ENCODE measurements around the gene C3orf18. TPM values are rescaled to one million over a fixed set of nuclear protein-coding genes. Genes with fewer than 3 reads are reported as not detected.

Gene C3orf18
- total RNA-seq, 1 experiment from 2014 or later = 5.0 TPM

GRCh38 chr3:50599115-50599715 lies 31.7 kb upstream of the C3orf18 start:
- H3K36me3 ChIP-seq (ENCODE audit: control insufficient read depth, insufficient read depth, low read length) = no peaks in the 10 kb centered on the region
- no peaks in the 10 kb centered on the region for H3K9me3 ChIP-seq (ENCODE audit: control insufficient read depth, insufficient read depth, low read depth, low read length)
- ChIA-PET CTCF (no interaction called here), POLR2A (no interaction called here)
- H3K4me3 ChIP-seq (ENCODE audit: low read depth in 2 of 2, low read length in 2 of 2) = no peak overlapping the region
- H3K27me3 ChIP-seq (ENCODE audit: control insufficient read depth, insufficient read depth, low read length) = no peaks in the 10 kb centered on the region
- peaks cover 11% of the 10 kb centered on the region for H3K4me1 ChIP-seq (ENCODE audit: control insufficient read depth, insufficient read depth, low read length)
- intact Hi-C loops (cut with micrococcal nuclease; ENCODE audit: unreplicated experiment) (no loop called here), in situ Hi-C loops (cut with HindIII; ENCODE audit: low pct_unique_long_range_greater_than_20kb, low sequenced_read_pairs) (no loop called here)
- H3K27ac ChIP-seq (ENCODE audit: low read length) = no peak overlapping the region
- no TSS peak for BruUV-seq (replicated peaks)
- TF ChIP-seq POLR2AphosphoS5 (IDR thresholded peaks at IDR 0.05; ENCODE audit: low read depth, low read length) (no peak), REST (IDR thresholded peaks at IDR 0.05; ENCODE audit: insufficient read depth in 1 of 2, low read depth in 2 of 2, low read length in 1 of 2) (no peak), SIN3A (IDR thresholded peaks at IDR 0.05; ENCODE audit: borderline replicate concordance, insufficient read depth, low read depth, low read length) (no peak)
- ATAC-seq = no peak
- no peak for DNase-seq (ENCODE audit: low read depth, low spot score)

- intact Hi-C loops (cut with micrococcal nuclease; ENCODE audit: unreplicated experiment) = no loop called here
- Histone ChIP-seq H3K36me3 (ENCODE audit: control insufficient read depth, insufficient read depth, low read length) (no peaks in the 10 kb centered on the region), H3K27ac (ENCODE audit: low read length) (no peak overlapping the region), H3K27me3 (ENCODE audit: control insufficient read depth, insufficient read depth, low read length) (no peaks in the 10 kb centered on the region), H3K9me3 (ENCODE audit: control insufficient read depth, insufficient read depth, low read depth, low read length) (no peaks in the 10 kb centered on the region), H3K4me1 (ENCODE audit: control insufficient read depth, insufficient read depth, low read length) (no peaks in the 10 kb centered on the region), H3K4me3 (ENCODE audit: low read depth in 2 of 2, low read length in 2 of 2) (no peak overlapping the region)
- ATAC-seq (no peak), DNase-seq (ENCODE audit: low read depth, low spot score) (no peak)
- TF ChIP-seq SIN3A (IDR thresholded peaks at IDR 0.05; ENCODE audit: borderline replicate concordance, insufficient read depth, low read depth, low read length) (no peak), REST (IDR thresholded peaks at IDR 0.05; ENCODE audit: insufficient read depth in 1 of 2, low read depth in 2 of 2, low read length in 1 of 2) (no peak), POLR2AphosphoS5 (IDR thresholded peaks at IDR 0.05; ENCODE audit: low read depth, low read length) (no peak)
- CTCF ChIA-PET = no interaction called here
- no TSS peak for BruUV-seq (replicated peaks)
- in situ Hi-C loops (cut with HindIII; ENCODE audit: low pct_unique_long_range_greater_than_20kb, low sequenced_read_pairs) = no loop called here
- POLR2A ChIA-PET = no interaction called here
These were observed 26.8 kb upstream of the C3orf18 start for GRCh38 chr3:50594253-50594785.

- TF ChIP-seq TCF7L2 (IDR thresholded peaks at IDR 0.05; ENCODE audit: low read depth, low read length) = no peak
- no peak for TF ChIP-seq SIN3A (IDR thresholded peaks at IDR 0.05; ENCODE audit: borderline replicate concordance, insufficient read depth, low read depth, low read length)
- no peak for TF ChIP-seq REST (IDR thresholded peaks at IDR 0.05; ENCODE audit: insufficient read depth in 1 of 2, low read depth in 2 of 2, low read length in 1 of 2)
- TF ChIP-seq POLR2AphosphoS5 (IDR thresholded peaks at IDR 0.05; ENCODE audit: low read depth, low read length) = no peak
- TF ChIP-seq CTCF (IDR thresholded peaks at IDR 0.05) = no peak
- no peaks in the 10 kb centered on the region for H3K4me1 ChIP-seq (ENCODE audit: control insufficient read depth, insufficient read depth, low read length)
- ChIA-PET POLR2A (no interaction called here), CTCF (no interaction called here)
- in situ Hi-C loops (cut with HindIII; ENCODE audit: low pct_unique_long_range_greater_than_20kb, low sequenced_read_pairs) (no loop called here), intact Hi-C loops (cut with micrococcal nuclease; ENCODE audit: unreplicated experiment) (no loop called here)
- BruUV-seq (replicated peaks) = no TSS peak
- no peaks in the 10 kb centered on the region for H3K36me3 ChIP-seq (ENCODE audit: control insufficient read depth, insufficient read depth, low read length)
- DNase-seq (ENCODE audit: low read depth, low spot score) (no peak), ATAC-seq (peak; percentile 17; the same call in 1 of the 2 replicates)
- no peak overlapping the region for H3K27ac ChIP-seq (ENCODE audit: low read length)
- H3K4me3 ChIP-seq (ENCODE audit: low read depth in 2 of 2, low read length in 2 of 2) = no peak overlapping the region
- no peaks in the 10 kb centered on the region for H3K27me3 ChIP-seq (ENCODE audit: control insufficient read depth, insufficient read depth, low read length)
- no peaks in the 10 kb centered on the region for H3K9me3 ChIP-seq (ENCODE audit: control insufficient read depth, insufficient read depth, low read depth, low read length)
These were observed 25.0 kb upstream of the C3orf18 start for GRCh38 chr3:50592568-50592967.

All from Panc1 (cell line).